Hippocampal formation (tissue), 2 donors: ENCODE measurements around the gene PDE6G.
A peak's percentile ranks its signal among the peaks of the same experiment; 100 is the strongest.

Experiments
- DNase-seq, 2 donors: peaks; one replicate each; lab custom pipeline; 2025; lab: John Stamatoyannopoulos, UW

The PDE6G gene

GRCh38 chr17:81662002-81662401, 5.7 kb upstream of the PDE6G start:
- DNase-seq = no peak

- DNase-seq = no peak
Observed at GRCh38 chr17:81660441-81660840, 4.1 kb upstream of the PDE6G start.

GRCh38 chr17:81659038-81659437, 2.7 kb upstream of the PDE6G start:
- DNase-seq = no peak

GRCh38 chr17:81656835-81657234, 493 bp upstream of the PDE6G start:
- no peak for DNase-seq

GRCh38 chr17:81655378-81656117, 794 bp downstream of the PDE6G start:
- no peak for DNase-seq

- DNase-seq = no peak
Observed at GRCh38 chr17:81652906-81653771, 3.2 kb downstream of the PDE6G start.

- DNase-seq = no peak
Observed at GRCh38 chr17:81651692-81652091, 4.7 kb downstream of the PDE6G start.

- DNase-seq = no peak
Observed at GRCh38 chr17:81650951-81651350, 5.4 kb downstream of the PDE6G start.

- no peak for DNase-seq
Observed at GRCh38 chr17:81648707-81649085, 7.6 kb downstream of the PDE6G start.

GRCh38 chr17:81648013-81648706, 8.2 kb downstream of the PDE6G start:
- DNase-seq = no peak

GRCh38 chr17:81647640-81648012, 8.7 kb downstream of the PDE6G start:
- no peak for DNase-seq

- no peak for DNase-seq
Observed at GRCh38 chr17:81646869-81647600, 9.3 kb downstream of the PDE6G start.

GRCh38 chr17:81644976-81645952, 11.1 kb downstream of the PDE6G start:
- no peak for DNase-seq

GRCh38 chr17:81644496-81644895, 11.8 kb downstream of the PDE6G start:
- DNase-seq = no peak

- DNase-seq = no peak
Observed at GRCh38 chr17:81641825-81642489, 14.4 kb downstream of the PDE6G start.

GRCh38 chr17:81640011-81640410, 16.3 kb downstream of the PDE6G start:
- DNase-seq = no peak

- DNase-seq = no peak
Observed at GRCh38 chr17:81638683-81639082, 17.7 kb downstream of the PDE6G start.

GRCh38 chr17:81636505-81637288, 19.6 kb downstream of the PDE6G start, which contains the start of the genes NPLOC4 and TSPAN10:
Gene NPLOC4, minus strand, starts transcription at chr17:81637112. Its CDS starts 182 bp downstream, at chr17:81636930.
Gene TSPAN10, plus strand, starts transcription at chr17:81637196. Its CDS starts 5,217 bp downstream, at chr17:81642413.
- peak; percentile 59 to 79 for DNase-seq

GRCh38 chr17:81635973-81636504, 20.3 kb downstream of the PDE6G start:
- no peak for DNase-seq
